GOT3 (cell line): Measurements from ENCODE around the gene KRT3.

Source experiments
- DNase-seq: peaks from one replicate; lab custom pipeline; 2025; ENCODE audit warnings: mixed read lengths; lab: John Stamatoyannopoulos, UW

KRT3 gene

GRCh38 chr12:52795694-52796428 is at the start of gene KRT3:
KRT3 (minus strand) TSS chr12:52796117; CDS start chr12:52796042, 75 bp downstream.
- DNase-seq = no peak

GRCh38 chr12:52844386-52844785 is 48.5 kb upstream of the KRT3 start:
- DNase-seq = no peak

GRCh38 chr12:52839436-52840105 is 43.7 kb upstream of the KRT3 start:
- no peak for DNase-seq

GRCh38 chr12:52838609-52839435 is 42.9 kb upstream of the KRT3 start:
- no peak for DNase-seq

GRCh38 chr12:52837781-52838608 is 42.1 kb upstream of the KRT3 start:
- DNase-seq = no peak

GRCh38 chr12:52837413-52837741 is 41.5 kb upstream of the KRT3 start:
- no peak for DNase-seq

GRCh38 chr12:52836491-52837412 is 40.8 kb upstream of the KRT3 start:
- no peak for DNase-seq

- DNase-seq = no peak
These were observed 40.1 kb upstream of the KRT3 start for GRCh38 chr12:52836042-52836466.

GRCh38 chr12:52835271-52836041 is 39.5 kb upstream of the KRT3 start:
- no peak for DNase-seq

- DNase-seq = no peak
These were observed 38.7 kb upstream of the KRT3 start for GRCh38 chr12:52834727-52835001.

GRCh38 chr12:52833922-52834726 is 38.2 kb upstream of the KRT3 start, which contains the start of gene KRT79:
KRT79 (minus strand) TSS chr12:52834311; CDS start chr12:52834260, 51 bp downstream.
- no peak for DNase-seq

- DNase-seq = no peak
These were observed 37.3 kb upstream of the KRT3 start for GRCh38 chr12:52832985-52833905.

- DNase-seq = no peak
These were observed 36.5 kb upstream of the KRT3 start for GRCh38 chr12:52832451-52832850.

GRCh38 chr12:52831251-52831650 is 35.3 kb upstream of the KRT3 start:
- DNase-seq = no peak

GRCh38 chr12:52829986-52830770 is 34.3 kb upstream of the KRT3 start:
- DNase-seq = no peak

GRCh38 chr12:52828591-52829021 is 32.7 kb upstream of the KRT3 start:
- DNase-seq = no peak

- DNase-seq = no peak
These were observed 32.2 kb upstream of the KRT3 start for GRCh38 chr12:52828156-52828555.
